H1 (cell line): ENCODE results near the gene PROK1. TPM values are rescaled to one million over a fixed set of nuclear protein-coding genes. Genes with fewer than 3 reads are reported as not detected.

Experiments used
- BRCA1 ChIP-seq: IDR thresholded peaks from 2 replicates; pipeline ENCODE4 v1.6.1; 2012; ENCODE audit warnings: low read depth, low read length, improper control_type of control experiment
- HDAC2 ChIP-seq, 2 experiments: fragments of 300-600 bp in 1 of 2; sonication (generic) in 1 of 2; IDR thresholded peaks; 2 replicates each; pipeline ENCODE4 v1.6.1; 2011 to 2012; ENCODE audit warnings: low read depth in 2 of 2, low read length in 2 of 2, mild to moderate bottlenecking in 2 of 2, moderate library complexity in 2 of 2, borderline replicate concordance in 1 of 2, inconsistent platforms in 1 of 2
- RNF2 ChIP-seq: fragments of 200-900, 300-1000 bp; sonication (generic); IDR thresholded peaks from 2 replicates; pipeline ENCODE4 v1.7.1; 2016; ENCODE audit warnings: borderline replicate concordance, low read depth, mild to moderate bottlenecking, antibody characterized with exemption, low read length; ENCODE audit not compliant: poor library complexity, severe bottlenecking; ENCODE audit errors: missing control alignments
- USF2 ChIP-seq: IDR thresholded peaks from 2 replicates; pipeline ENCODE4 v1.6.1; 2011; ENCODE audit warnings: low read length, improper control_type of control experiment
- polyA plus RNA-seq, 7 experiments: library from polyadenylated mRNA; depleted of rRNA in 3 of 7; stranded (reverse) in 5 of 7; unstranded in 2 of 7; fragments of >200 nt in 5 of 7; fragments of 200-250 nt in 2 of 7; gene quantifications; 1 replicate in 5 of 7; 2 replicates in 1 of 7; 4 replicates in 1 of 7; pipeline versions ENCODE4 v1.2.1 to v1.2.3, GENCODE V29; 2011 to 2013; ENCODE audit warnings: missing spikeins in 2 of 7, mixed read lengths in 2 of 7
- total RNA-seq: library from RNA; stranded (reverse); fragmentation: NEBNext Ultra II Directional; extraction: Animal tissue kit (Norgen Biotek cat#: 25700); gene quantifications from 2 replicates; pipeline ENCODE4 v1.2.1, GENCODE V29; 2021

The PROK1 gene
- total and polyA plus RNA-seq, 2 of the 8 experiments (the other 6 are each of a cell fraction or from before 2014, with no cell fraction given), result 0.12 TPM; not detected in 1

- TF ChIP-seq USF2 (no peak), RNF2 (no peak), HDAC2 (IDR thresholded peaks at IDR 0.05; ENCODE audit: borderline replicate concordance in 1 of 2, low read depth in 2 of 2, low read length in 2 of 2) (no peak), BRCA1 (no peak)
Measured at GRCh38 chr1:110492573-110492972, 41.6 kb downstream of the PROK1 start (continued).
